ENCODE results near the gene HINFP.

HINFP gene

DNA sequence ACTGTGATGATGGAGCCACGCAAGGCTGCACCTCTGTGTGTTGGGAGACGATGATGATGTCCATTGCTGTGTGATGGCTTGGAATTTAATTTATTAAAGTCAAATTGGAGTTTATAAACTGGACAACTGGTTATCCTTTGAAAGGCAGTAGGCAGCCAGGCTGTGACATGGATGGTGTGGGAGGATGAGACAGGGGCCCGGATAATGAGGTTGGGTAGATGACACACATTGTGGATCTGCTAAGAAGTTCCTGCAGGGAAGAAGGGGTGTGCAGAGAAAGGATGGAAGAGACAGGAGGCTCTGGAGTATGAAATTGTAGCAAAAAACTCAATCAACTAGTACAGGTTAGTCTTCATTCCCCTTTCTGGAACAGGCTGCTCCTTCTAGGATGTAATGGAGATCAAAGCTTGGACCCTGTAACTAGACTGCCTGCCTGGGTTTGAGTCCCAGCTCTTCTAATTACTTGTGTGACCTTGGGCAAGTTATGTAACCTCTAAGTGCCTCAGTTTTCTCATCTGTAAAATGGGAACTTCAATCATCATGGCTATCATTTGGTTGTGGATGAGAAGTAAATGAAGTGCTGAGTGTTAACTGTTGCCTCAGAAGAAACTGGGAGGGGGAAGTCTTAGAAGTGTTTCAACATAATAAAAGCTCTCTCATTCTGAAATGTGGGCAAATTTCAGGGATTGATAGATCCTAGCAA, 4.2 kb upstream of the HINFP start:
- DNase-seq (ENCODE audit: low read depth) = no peak
- H3K4me3 ChIP-seq (ENCODE audit: control insufficient read depth, low read depth, low read length) = no peak overlapping the region
- TF ChIP-seq, protein P1, sequence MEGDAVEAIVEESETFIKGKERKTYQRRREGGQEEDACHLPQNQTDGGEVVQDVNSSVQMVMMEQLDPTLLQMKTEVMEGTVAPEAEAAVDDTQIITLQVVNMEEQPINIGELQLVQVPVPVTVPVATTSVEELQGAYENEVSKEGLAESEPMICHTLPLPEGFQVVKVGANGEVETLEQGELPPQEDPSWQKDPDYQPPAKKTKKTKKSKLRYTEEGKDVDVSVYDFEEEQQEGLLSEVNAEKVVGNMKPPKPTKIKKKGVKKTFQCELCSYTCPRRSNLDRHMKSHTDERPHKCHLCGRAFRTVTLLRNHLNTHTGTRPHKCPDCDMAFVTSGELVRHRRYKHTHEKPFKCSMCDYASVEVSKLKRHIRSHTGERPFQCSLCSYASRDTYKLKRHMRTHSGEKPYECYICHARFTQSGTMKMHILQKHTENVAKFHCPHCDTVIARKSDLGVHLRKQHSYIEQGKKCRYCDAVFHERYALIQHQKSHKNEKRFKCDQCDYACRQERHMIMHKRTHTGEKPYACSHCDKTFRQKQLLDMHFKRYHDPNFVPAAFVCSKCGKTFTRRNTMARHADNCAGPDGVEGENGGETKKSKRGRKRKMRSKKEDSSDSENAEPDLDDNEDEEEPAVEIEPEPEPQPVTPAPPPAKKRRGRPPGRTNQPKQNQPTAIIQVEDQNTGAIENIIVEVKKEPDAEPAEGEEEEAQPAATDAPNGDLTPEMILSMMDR (IDR thresholded peaks at IDR 0.05; ENCODE audit: control insufficient read depth, insufficient read depth, low read depth, low read length, missing control alignments) = no peak

DNA sequence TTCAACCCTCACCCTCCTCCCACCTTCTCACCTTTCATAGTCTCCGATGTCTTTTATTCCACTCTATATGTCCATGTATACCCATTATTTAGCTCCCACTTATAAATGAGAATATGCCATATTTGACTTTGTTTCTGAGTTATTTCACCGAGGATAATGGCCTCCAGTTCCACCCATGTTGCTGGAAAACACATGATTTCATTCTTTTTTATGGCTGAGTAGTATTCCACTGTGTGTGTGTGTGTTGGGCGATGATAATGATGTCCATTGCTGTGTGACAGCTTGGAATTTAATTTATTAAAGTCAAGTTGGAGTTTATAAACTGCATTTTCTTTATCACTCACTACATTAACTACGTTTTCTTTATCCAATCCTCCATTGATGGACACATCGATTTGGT, 3.2 kb upstream of the HINFP start:
- DNase-seq (ENCODE audit: low read depth) = no peak
- TF ChIP-seq, protein P1 (IDR thresholded peaks at IDR 0.05; ENCODE audit: control insufficient read depth, insufficient read depth, low read depth, low read length, missing control alignments) = no peak

DNA sequence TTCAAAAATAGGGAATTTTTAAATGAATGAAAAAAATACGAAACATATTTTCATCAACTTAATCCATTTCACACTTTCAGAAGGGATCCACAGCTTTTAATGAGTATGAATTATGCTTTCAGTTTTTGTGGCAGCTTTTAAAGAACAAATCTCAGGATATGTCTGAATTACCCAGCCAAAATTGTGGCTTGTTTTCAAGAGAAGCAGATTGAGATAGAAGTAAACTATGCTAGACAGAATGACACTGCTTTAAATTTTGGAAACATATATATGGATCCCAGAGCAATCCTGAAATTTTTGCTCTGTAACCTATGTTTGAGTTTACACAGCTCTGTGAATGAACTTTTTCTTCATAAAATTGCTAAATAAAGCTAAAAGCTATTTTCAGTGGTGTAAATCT, 2.4 kb upstream of the HINFP start:
- DNase-seq (ENCODE audit: low read depth) = no peak
- no peak overlapping the region for H3K4me3 ChIP-seq (ENCODE audit: control insufficient read depth, low read depth, low read length)
- TF ChIP-seq, protein P1 (IDR thresholded peaks at IDR 0.05; ENCODE audit: control insufficient read depth, insufficient read depth, low read depth, low read length, missing control alignments) = no peak

More for the DNA sequence above, 3.2 kb upstream of the HINFP start:
- H3K4me3 ChIP-seq (ENCODE audit: control insufficient read depth, low read depth, low read length) = no peak overlapping the region

DNA sequence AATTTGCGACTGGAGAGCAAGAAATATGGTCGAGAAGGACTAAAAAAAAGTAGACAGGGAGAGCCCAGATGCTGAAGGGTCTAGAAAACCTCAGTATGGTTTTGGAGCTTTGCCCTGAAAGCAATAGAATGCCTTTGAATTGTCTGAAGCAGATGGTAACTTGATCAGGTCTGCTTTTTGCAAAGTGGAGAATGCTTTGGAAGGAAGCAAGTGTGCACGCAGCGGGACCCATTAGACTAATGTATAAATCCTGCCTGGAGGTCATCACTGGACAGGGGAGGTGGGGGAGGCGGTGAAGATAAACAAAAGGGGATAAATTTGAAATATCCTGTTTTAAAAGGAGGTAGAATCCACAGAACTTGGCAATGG, 757 bp upstream of the HINFP start:
- TF ChIP-seq, protein P1 (IDR thresholded peaks at IDR 0.05; ENCODE audit: control insufficient read depth, insufficient read depth, low read depth, low read length, missing control alignments) = no peak
- DNase-seq (ENCODE audit: low read depth) = no peak
- H3K4me3 ChIP-seq (ENCODE audit: control insufficient read depth, low read depth, low read length) = peak overlapping the region; percentile 96

DNA sequence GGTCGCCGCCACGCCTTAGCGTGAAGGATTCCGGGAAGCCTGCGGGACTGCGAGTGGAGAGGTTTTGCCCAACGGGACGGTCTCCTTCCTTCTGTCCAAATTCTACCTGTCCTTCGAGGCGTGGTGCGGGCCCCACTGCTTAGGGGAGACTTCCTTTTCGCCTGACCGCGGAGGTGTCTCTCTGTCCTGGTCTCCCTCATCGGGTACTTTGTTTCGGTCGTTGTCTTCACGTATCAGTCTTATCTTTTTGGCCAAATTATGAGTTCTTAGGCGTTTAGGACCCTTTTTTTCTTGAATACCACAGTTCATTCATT, 388 bp downstream of the HINFP start:
- TF ChIP-seq, protein P1 (IDR thresholded peaks at IDR 0.05; ENCODE audit: control insufficient read depth, insufficient read depth, low read depth, low read length, missing control alignments) = no peak
- peak overlapping the region; percentile 96 for H3K4me3 ChIP-seq (ENCODE audit: control insufficient read depth, low read depth, low read length)
- DNase-seq (ENCODE audit: low read depth) = no peak

DNA sequence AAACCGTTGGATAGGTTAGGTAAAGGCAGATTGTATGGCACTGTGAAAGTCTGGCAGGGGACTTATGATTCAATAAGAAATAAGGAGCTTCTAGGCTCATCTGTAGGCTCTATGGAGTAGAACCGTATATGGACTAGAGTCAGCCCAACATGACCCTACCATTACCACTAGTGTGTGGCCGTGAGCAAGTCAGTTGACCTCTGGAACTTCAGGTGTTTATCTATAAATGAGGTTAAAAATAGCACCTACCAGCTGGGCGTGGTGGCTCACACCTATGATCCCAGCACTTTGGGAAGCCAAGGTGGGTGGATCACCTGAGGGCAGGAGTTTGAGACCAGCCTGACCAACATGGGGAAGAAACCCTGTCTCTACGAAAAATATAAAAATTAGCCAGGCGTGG, 4.4 kb downstream of the HINFP start:
- DNase-seq (ENCODE audit: low read depth) = no peak
- H3K4me3 ChIP-seq (ENCODE audit: control insufficient read depth, low read depth, low read length) = no peak overlapping the region
- TF ChIP-seq, protein P1 (IDR thresholded peaks at IDR 0.05; ENCODE audit: control insufficient read depth, insufficient read depth, low read depth, low read length, missing control alignments) = no peak

Data from AG09309 (cell line).